IMR-90 (cell line): ENCODE data around the gene PRUNE2. TPM values are rescaled to one million over a fixed set of nuclear protein-coding genes. Genes with fewer than 3 reads are reported as not detected.

Experiments used
- ATAC-seq: fragments of 200-7000 bp; cut with Tn5 transposase; 2 replicates; pipeline ENCODE4 v1.9.1; 2020; ENCODE audit warnings: low read depth, mild to moderate bottlenecking, moderate library complexity
- BruUV-seq: library from RNA; stranded (reverse); fragments of 400-500 nt; replicated peaks from 2 replicates; lab custom pipeline; 2021; lab: Mats Ljungman, UMichigan
- CTCF ChIA-PET: fragments of 300-600 bp; formaldehyde crosslinking; extraction: SDS; loops from one replicate; lab custom pipeline; 2021; ENCODE audit warnings: antibody characterized with exemption; lab: Yijun Ruan, JAX
- POLR2A ChIA-PET: fragments of 300-600 bp; sonication (Branson Sonifier 250); formaldehyde crosslinking; loops from one replicate; lab custom pipeline; 2022; ENCODE audit warnings: antibody characterized with exemption; ENCODE audit not compliant: unreplicated experiment; lab: Charles Lee
- DNase-seq: peaks from one replicate; pipeline ENCODE4 v3.0.0; 2013
- H2AFZ ChIP-seq: replicated peaks from 2 replicates; pipeline ENCODE3; 2013; ENCODE audit warnings: low read length, mild to moderate bottlenecking; ENCODE audit not compliant: poor library complexity
- H2AK5ac ChIP-seq: 2 replicates; pipeline ENCODE4 v1.6.1; 2013; ENCODE audit warnings: low read depth, low read length, inconsistent platforms
- H2AK9ac ChIP-seq: replicated peaks from 2 replicates; pipeline ENCODE3; 2013; ENCODE audit warnings: mild to moderate bottlenecking, low read depth, low read length, moderate library complexity; ENCODE audit not compliant: poor library complexity
- H2BK120ac ChIP-seq: 2 replicates; pipeline ENCODE4 v1.6.1; 2013; ENCODE audit warnings: low read depth, low read length, inconsistent platforms
- H2BK15ac ChIP-seq: 3 replicates; pipeline ENCODE4 v1.6.1; 2013; ENCODE audit warnings: low read depth, low read length, inconsistent platforms
- H2BK20ac ChIP-seq: 2 replicates; pipeline ENCODE4 v1.6.1; 2013; ENCODE audit warnings: low read depth, mild to moderate bottlenecking, inconsistent platforms, low read length, moderate library complexity
- H2BK5ac ChIP-seq: 2 replicates; pipeline ENCODE4 v1.6.1; 2013; ENCODE audit warnings: mild to moderate bottlenecking, low read depth, low read length, inconsistent platforms; ENCODE audit not compliant: poor library complexity, severe bottlenecking
- H3K14ac ChIP-seq: replicated peaks from 2 replicates; pipeline ENCODE4 v1.6.1; 2013; ENCODE audit warnings: low read depth, low read length, inconsistent platforms
- H3K18ac ChIP-seq: 2 replicates; pipeline ENCODE4 v1.6.1; 2013; ENCODE audit warnings: low read depth, low read length, control low read depth
- H3K23ac ChIP-seq: 2 replicates; pipeline ENCODE4 v1.6.1; 2013; ENCODE audit warnings: low read depth, low read length, inconsistent platforms
- H3K27ac ChIP-seq: 2 replicates; pipeline ENCODE4 v1.5.1; 2013; ENCODE audit warnings: mild to moderate bottlenecking, control low read depth, low read length; ENCODE audit not compliant: insufficient read depth
- H3K27me3 ChIP-seq: 2 replicates; pipeline ENCODE4 v1.6.1; 2013; ENCODE audit warnings: low read length; ENCODE audit not compliant: control insufficient read depth, insufficient read depth
- H3K36me3 ChIP-seq: 2 replicates; pipeline ENCODE4 v1.6.1; 2013; ENCODE audit warnings: low read length, mixed read lengths; ENCODE audit not compliant: control insufficient read depth, insufficient read depth
- H3K4ac ChIP-seq: 2 replicates; pipeline ENCODE4 v1.6.1; 2013; ENCODE audit warnings: low read depth, low read length, inconsistent platforms
- H3K4me1 ChIP-seq: 2 replicates; pipeline ENCODE4 v1.6.1; 2013; ENCODE audit warnings: low read length, mixed read lengths; ENCODE audit not compliant: control insufficient read depth, insufficient read depth
- H3K4me2 ChIP-seq: 2 replicates; pipeline ENCODE4 v1.6.1; 2013; ENCODE audit warnings: low read depth, mild to moderate bottlenecking, control low read depth, low read length, moderate library complexity
- H3K4me3 ChIP-seq: 2 replicates; pipeline ENCODE4 v1.5.1; 2013; ENCODE audit warnings: low read depth, mild to moderate bottlenecking, control low read depth, low read length, moderate library complexity; ENCODE audit not compliant: insufficient read depth
- H3K56ac ChIP-seq: 2 replicates; pipeline ENCODE4 v1.6.1; 2013; ENCODE audit warnings: low read length, inconsistent platforms; ENCODE audit not compliant: insufficient read depth; ENCODE audit errors: extremely low read depth
- H3K79me1 ChIP-seq, 2 experiments: 2 replicates each; pipeline ENCODE4 v1.6.1; 2013; ENCODE audit warnings: low read length in 2 of 2, inconsistent platforms in 1 of 2, low read depth in 1 of 2
- H3K9ac ChIP-seq: 2 replicates; pipeline ENCODE4 v1.6.1; 2013; ENCODE audit warnings: low read depth, low read length, control low read depth
- H3K9me1 ChIP-seq: 2 replicates; pipeline ENCODE4 v1.6.1; 2013; ENCODE audit warnings: low read length, inconsistent platforms; ENCODE audit not compliant: insufficient read depth
- H3K9me3 ChIP-seq: 2 replicates; pipeline ENCODE4 v1.6.1; 2013; ENCODE audit warnings: low read length; ENCODE audit not compliant: control insufficient read depth, insufficient read depth
- H4K20me1 ChIP-seq: 2 replicates; pipeline ENCODE4 v1.6.1; 2013; ENCODE audit warnings: low read length, inconsistent platforms; ENCODE audit not compliant: insufficient read depth
- H4K5ac ChIP-seq: 2 replicates; pipeline ENCODE4 v1.6.1; 2013; ENCODE audit warnings: mild to moderate bottlenecking, low read depth, low read length, control low read depth
- H4K8ac ChIP-seq, 2 experiments: 2 replicates each; pipeline ENCODE4 v1.6.1; 2013; ENCODE audit warnings: low read depth in 2 of 2, low read length in 2 of 2, control low read depth in 1 of 2, inconsistent platforms in 1 of 2
- H4K91ac ChIP-seq: 2 replicates; pipeline ENCODE4 v1.6.1; 2013; ENCODE audit warnings: low read depth, low read length, inconsistent platforms; ENCODE audit not compliant: insufficient read depth
- CHD1 ChIP-seq: IDR thresholded peaks from 2 replicates; pipeline ENCODE4 v1.6.1; 2012; ENCODE audit warnings: low read depth, low read length, improper control_type of control experiment
- MAZ ChIP-seq: IDR thresholded peaks from 2 replicates; pipeline ENCODE4 v1.6.1; 2012; ENCODE audit warnings: low read depth, mild to moderate bottlenecking, low read length, improper control_type of control experiment, moderate library complexity, borderline replicate concordance
- MXI1 ChIP-seq: IDR thresholded peaks from 2 replicates; pipeline ENCODE4 v1.6.1; 2012; ENCODE audit warnings: low read depth, mild to moderate bottlenecking, low read length, moderate library complexity, borderline replicate concordance
- RFX5 ChIP-seq: IDR thresholded peaks from 2 replicates; pipeline ENCODE4 v1.8.0; 2012; ENCODE audit warnings: low read depth, mild to moderate bottlenecking, low read length, moderate library complexity
- whole genome bisulfite sequencing, 2 experiments: methylation state at CpG; one replicate each; pipeline versions ENCODE4 v1.1.5 to v1.1.7; 2013; ENCODE audit warnings: missing lambda C conversion rate in 2 of 2; ENCODE audit not compliant: insufficient read length in 1 of 2; ENCODE audit errors: extremely low coverage in 2 of 2; 5-methylcytosine and 5-hydroxymethylcytosine counted together
- dilution Hi-C: fragments of 300-500 bp; cut with HindIII; formaldehyde crosslinking; loops from one replicate; pipeline ENCODE4 v1.14.3; 2018; ENCODE audit warnings: low sequenced_read_pairs; ENCODE audit not compliant: unreplicated experiment
- in situ Hi-C: fragments of 300-500 bp; cut with MboI; formaldehyde crosslinking; loops from 3 replicates; pipeline ENCODE4 v1.14.3; 2019; ENCODE audit warnings: low sequenced_read_pairs, inconsistent platforms, mixed read lengths
- intact Hi-C: fragments of 100-400 bp; cut with micrococcal nuclease; formaldehyde crosslinking; loops from 2 replicates; pipeline ENCODE4 v1.10.0; 2022
- polyA plus RNA-seq, 3 experiments: library from polyadenylated mRNA; depleted of rRNA; stranded (reverse); fragments of >200 nt; gene quantifications; 2 replicates each; pipeline ENCODE4 v1.2.3, GENCODE V29; 2012; ENCODE audit warnings: low replicate concordance in 1 of 3
- total RNA-seq: library from RNA; depleted of rRNA; stranded (reverse); fragments of >200 nt; gene quantifications from 2 replicates; pipeline ENCODE4 v1.2.3, GENCODE V29; 2012
- TF ChIP-seq, protein P1 (sequence below): conservative IDR thresholded peaks from 2 replicates; pipeline ENCODE4 v1.5.1; 2012; ENCODE audit warnings: mild to moderate bottlenecking, low read depth, low read length, improper control_type of control experiment
- TF ChIP-seq, protein P2 (sequence below): fragments of 150-350 bp; IDR thresholded peaks from 2 replicates; pipeline ENCODE4 v1.6.1; 2017; ENCODE audit warnings: mild to moderate bottlenecking, antibody characterized with exemption, low read length, low read depth

The PRUNE2 gene
- total and polyA plus RNA-seq, 2 of the 4 experiments (the other 2 are of a cell fraction): 0.70 to 1.6 TPM

DNA sequence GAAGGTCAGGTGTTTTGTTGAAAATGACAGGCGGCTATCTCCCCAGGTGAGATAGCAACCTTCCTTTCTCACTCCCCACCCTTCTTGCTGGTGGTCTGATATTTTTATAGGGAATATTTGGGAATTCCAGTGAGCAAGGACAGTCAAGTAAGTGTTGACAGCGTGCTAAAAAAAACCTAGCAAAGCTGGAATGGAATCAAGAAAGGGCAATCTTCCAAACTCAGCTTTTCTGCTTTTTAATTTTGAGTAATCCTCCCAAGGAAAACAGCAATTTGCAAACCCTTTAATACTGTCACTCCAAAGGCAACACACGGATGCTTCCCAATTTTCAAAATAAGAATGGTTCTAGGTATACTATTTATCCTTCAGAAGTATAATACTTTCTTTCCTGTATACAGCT lies 285.3 kb downstream of the PRUNE2 start:
- H3K9me3 ChIP-seq: no peaks in the 10 kb centered on the region
- H2AFZ ChIP-seq: no peak overlapping the region
- H4K5ac ChIP-seq: no peak overlapping the region
- H3K14ac ChIP-seq: no peak overlapping the region
- no CpG with 5 or more reads among the region's 3 CpGs for WGBS, 2 experiments
- no peak overlapping the region for H3K4me3 ChIP-seq
- no peak overlapping the region for H3K23ac ChIP-seq
- no peak overlapping the region for H2AK5ac ChIP-seq
- no peak overlapping the region for H3K27ac ChIP-seq
- H3K56ac ChIP-seq: no peak overlapping the region
- no peak overlapping the region for H2AK9ac ChIP-seq
- dilution Hi-C loops (no loop called here), intact Hi-C loops (no loop called here), in situ Hi-C loops (no loop called here)
- H3K4me1 ChIP-seq: no peaks in the 10 kb centered on the region; the same call in 1 of the 2 replicates
- H3K27me3 ChIP-seq: no peaks in the 10 kb centered on the region; the same call in 1 of the 2 replicates
- H4K8ac ChIP-seq: no peak overlapping the region
- no peak overlapping the region for H2BK120ac ChIP-seq
- TF ChIP-seq MAZ (no peak), MXI1 (no peak), RFX5 (no peak), CHD1 (no peak)
- TF ChIP-seq, protein P1, sequence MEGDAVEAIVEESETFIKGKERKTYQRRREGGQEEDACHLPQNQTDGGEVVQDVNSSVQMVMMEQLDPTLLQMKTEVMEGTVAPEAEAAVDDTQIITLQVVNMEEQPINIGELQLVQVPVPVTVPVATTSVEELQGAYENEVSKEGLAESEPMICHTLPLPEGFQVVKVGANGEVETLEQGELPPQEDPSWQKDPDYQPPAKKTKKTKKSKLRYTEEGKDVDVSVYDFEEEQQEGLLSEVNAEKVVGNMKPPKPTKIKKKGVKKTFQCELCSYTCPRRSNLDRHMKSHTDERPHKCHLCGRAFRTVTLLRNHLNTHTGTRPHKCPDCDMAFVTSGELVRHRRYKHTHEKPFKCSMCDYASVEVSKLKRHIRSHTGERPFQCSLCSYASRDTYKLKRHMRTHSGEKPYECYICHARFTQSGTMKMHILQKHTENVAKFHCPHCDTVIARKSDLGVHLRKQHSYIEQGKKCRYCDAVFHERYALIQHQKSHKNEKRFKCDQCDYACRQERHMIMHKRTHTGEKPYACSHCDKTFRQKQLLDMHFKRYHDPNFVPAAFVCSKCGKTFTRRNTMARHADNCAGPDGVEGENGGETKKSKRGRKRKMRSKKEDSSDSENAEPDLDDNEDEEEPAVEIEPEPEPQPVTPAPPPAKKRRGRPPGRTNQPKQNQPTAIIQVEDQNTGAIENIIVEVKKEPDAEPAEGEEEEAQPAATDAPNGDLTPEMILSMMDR: no peak
- TF ChIP-seq, protein P2, sequence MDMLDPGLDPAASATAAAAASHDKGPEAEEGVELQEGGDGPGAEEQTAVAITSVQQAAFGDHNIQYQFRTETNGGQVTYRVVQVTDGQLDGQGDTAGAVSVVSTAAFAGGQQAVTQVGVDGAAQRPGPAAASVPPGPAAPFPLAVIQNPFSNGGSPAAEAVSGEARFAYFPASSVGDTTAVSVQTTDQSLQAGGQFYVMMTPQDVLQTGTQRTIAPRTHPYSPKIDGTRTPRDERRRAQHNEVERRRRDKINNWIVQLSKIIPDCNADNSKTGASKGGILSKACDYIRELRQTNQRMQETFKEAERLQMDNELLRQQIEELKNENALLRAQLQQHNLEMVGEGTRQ: no peak
- DNase-seq (no peak), ATAC-seq (no peak)
- no peak overlapping the region for H3K18ac ChIP-seq
- CTCF ChIA-PET: interaction anchor here (0.6 kb wide), 1 partner anchor 156 kb away, joined by 3 read pairs; no protein-coding TSS in a partner anchor
- H4K20me1 ChIP-seq: no peaks in the 10 kb centered on the region
- no peak overlapping the region for H2BK15ac ChIP-seq
- no peaks in the 10 kb centered on the region for H3K36me3 ChIP-seq
- no peak overlapping the region for H4K91ac ChIP-seq
- H3K9me1 ChIP-seq: no peaks in the 10 kb centered on the region
- H2BK5ac ChIP-seq: no peak overlapping the region
- no peak overlapping the region for H2BK20ac ChIP-seq
- POLR2A ChIA-PET: interaction anchor here (0.6 kb wide), 1 partner anchor 90 kb away, joined by 3 read pairs; no protein-coding TSS in a partner anchor
- no peak overlapping the region for H3K4ac ChIP-seq
- no peaks in the 10 kb centered on the region for H3K79me1 ChIP-seq
- BruUV-seq: no TSS peak
- no peak overlapping the region for H3K4me2 ChIP-seq
- H3K9ac ChIP-seq: no peak overlapping the region
